ENCODE results near the gene PRKAG2.

- no peak for TF ChIP-seq CREB1 (IDR thresholded peaks at IDR 0.05; ENCODE audit: low read depth)
- TF ChIP-seq YY1 (IDR thresholded peaks at IDR 0.05; ENCODE audit: low read depth): no peak
- no peak for TF ChIP-seq TAF1 (IDR thresholded peaks at IDR 0.05; ENCODE audit: low read depth)
- no peak for TF ChIP-seq NFIC (IDR thresholded peaks at IDR 0.05)
Measured at GRCh38 chr7:151699147-151699927, 177.6 kb downstream of the PRKAG2 start.
